Renal cortex interstitium (tissue), 3 donors: Measurements from ENCODE around the gene BTN2A1. TPM values are rescaled to one million over a fixed set of nuclear protein-coding genes. Genes with fewer than 3 reads are reported as not detected.

Experiments used
- polyA plus RNA-seq, 3 donors: library from polyadenylated mRNA; unstranded; fragments of 120-200 nt; gene quantifications; one replicate each; pipeline ENCODE4 v1.2.1, GENCODE V29; 2013; ENCODE audit not compliant: insufficient read length in 3 of 3

The BTN2A1 gene
- polyA plus RNA-seq, 3 donors = 27.5 to 35.5 (median 30.5) TPM

Other genes starting within 250 kb of the BTN2A1 start
- 10 to 100 TPM in 2 of 3 donors, 1 to 10 TPM in 1; 8.8 to 21.1 (median 12.8) TPM for gene BTN3A2, start 92.8 kb upstream of the BTN2A1 start, polyA plus RNA-seq
- gene BTN2A2, start 74.8 kb upstream of the BTN2A1 start, polyA plus RNA-seq = 10 to 100 TPM; 12.5 to 16.6 (median 14.0) TPM
- 10 to 100 TPM; 20.2 to 32.0 (median 28.3) TPM for gene BTN3A1, start 55.7 kb upstream of the BTN2A1 start, polyA plus RNA-seq
- 10 to 100 TPM; 13.8 to 25.5 (median 15.0) TPM for gene BTN3A3, start 17.5 kb upstream of the BTN2A1 start, polyA plus RNA-seq
- under 1 TPM; 0.14 to 0.23 (median 0.17) TPM for gene BTN1A1, start 42.3 kb downstream of the BTN2A1 start, polyA plus RNA-seq
- 10 to 100 TPM; 87.1 to 92.7 (median 90.6) TPM for gene HMGN4, start 80.4 kb downstream of the BTN2A1 start, polyA plus RNA-seq
- 10 to 100 TPM; 13.6 to 17.3 (median 14.8) TPM for gene ABT1, start 139.0 kb downstream of the BTN2A1 start, polyA plus RNA-seq
- 10 to 100 TPM; 37.2 to 44.6 (median 37.9) TPM for gene ZNF322, start 201.8 kb downstream of the BTN2A1 start, polyA plus RNA-seq